Mesenteric fat pad (tissue), 1 donor: ENCODE data around the gene MAP6. TPM values are rescaled to one million over a fixed set of nuclear protein-coding genes. Genes with fewer than 3 reads are reported as not detected.
"Not testable (repeated sequence)": the region's sequence is repeated elsewhere in the genome, so short reads cannot be mapped to it uniquely, and the experiment has no call there.

Source experiments
- DNase-seq: peaks from one replicate; pipeline ENCODE4 v3.0.0-alpha.2; 2020; ENCODE audit warnings: low spot score
- total RNA-seq: library from RNA; stranded (reverse); fragmentation: NEBNext Ultra II Directional; extraction: Animal tissue kit (Norgen Biotek cat#: 25700); gene quantifications from one replicate; pipeline ENCODE4 v1.2.1, GENCODE V29; 2021
- donor health status: DM: yes; HTN: yes; CAD: no.

Gene MAP6
- total RNA-seq, 1 donor from 2014 or later = 4.8 TPM

DNA sequence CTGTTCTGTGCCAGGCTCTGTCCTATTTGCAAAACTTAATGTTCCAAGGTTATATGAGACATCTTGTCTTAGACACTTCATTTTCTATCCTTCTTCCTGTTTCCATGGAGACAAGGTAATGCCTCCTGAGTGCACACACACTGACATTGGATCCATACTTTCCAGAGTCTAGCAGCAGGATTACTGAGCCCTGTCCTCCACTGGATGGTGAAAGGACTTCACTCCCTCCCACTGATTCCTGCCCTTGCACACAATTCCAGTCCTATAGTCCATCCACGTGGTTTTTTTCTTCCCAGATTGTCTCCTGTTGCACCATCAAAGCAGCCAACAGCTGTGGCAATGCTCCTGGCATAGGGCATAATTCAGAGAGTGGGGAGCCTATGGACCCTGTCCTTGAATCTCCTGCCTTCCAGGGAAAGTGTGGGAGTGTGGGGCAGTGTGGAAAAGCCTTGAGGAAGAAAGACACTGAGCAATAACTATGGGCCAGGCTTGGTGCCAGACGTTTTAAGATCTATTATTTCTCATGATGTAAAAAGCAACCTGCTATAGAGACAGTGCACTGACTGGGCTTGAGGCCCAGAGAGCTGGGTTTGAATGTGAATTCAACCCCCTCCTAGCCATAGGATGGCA lies 75.4 kb downstream of the MAP6 start:
- DNase-seq = no peak

- no peak for DNase-seq
Measured at GRCh38 chr11:75592715-75593114, 76.1 kb downstream of the MAP6 start.

GRCh38 chr11:75591966-75592365 lies 76.9 kb downstream of the MAP6 start:
- DNase-seq = no peak

GRCh38 chr11:75591371-75591770 lies 77.5 kb downstream of the MAP6 start:
- no peak for DNase-seq

DNA sequence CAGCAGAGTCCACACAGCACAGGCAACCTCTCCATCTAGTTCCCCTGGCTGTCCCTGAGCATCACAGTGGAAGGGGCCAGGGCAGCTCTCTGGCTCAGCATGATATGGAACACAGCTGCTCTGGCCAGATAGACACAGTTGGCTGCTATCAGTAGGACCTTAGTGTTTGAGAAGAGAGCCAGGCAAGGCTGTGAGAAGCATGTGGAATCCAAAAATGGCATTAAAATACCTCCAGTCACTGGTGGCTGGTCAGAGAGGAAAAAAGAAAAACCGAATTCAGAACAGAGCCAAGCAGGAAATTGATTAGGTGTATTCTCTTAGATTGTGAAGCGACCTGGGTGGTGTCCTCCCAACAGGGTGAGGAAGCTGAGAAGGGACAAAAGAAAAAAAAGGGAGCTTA lies 78.9 kb downstream of the MAP6 start:
- DNase-seq = no peak

DNA sequence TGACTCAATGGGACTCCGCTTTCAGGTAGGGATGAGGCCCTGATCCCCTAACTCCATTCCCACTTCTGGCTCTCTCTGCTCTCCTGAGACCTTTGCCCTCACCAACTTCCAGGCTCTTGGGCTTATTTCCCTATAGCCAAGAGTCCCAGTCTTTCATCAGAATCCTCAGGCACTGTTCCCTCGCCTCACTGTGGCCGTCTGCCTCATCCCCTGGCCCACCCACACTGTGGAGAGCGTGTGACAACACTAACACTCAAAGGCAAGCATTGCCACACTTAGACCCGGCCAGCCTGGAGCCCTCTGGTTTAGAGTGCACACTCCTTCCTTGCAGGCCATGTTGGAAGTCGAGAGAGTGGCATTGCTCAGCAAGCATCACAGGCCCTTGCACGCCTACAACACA lies 79.8 kb downstream of the MAP6 start:
- no peak for DNase-seq

DNA sequence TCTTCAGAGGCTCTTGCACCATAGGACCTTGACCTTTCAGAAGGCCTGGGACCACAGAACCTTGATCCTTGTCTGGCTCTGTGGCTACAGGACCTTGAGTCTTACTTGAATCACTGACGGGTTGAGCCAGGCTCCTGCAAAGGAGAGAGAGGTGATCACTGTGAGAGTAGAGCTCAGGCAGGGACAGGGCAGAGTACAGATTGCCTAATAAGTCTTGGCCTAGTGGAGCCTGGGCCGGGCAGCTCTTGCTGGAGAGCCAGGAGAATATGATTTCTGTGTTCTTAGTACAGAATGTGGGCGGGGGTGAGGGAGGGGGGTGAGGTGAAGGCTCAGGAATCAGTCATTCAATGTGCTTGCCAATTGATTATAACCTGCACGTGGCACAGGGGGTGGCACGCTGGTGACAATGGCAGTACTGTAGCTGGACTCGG lies 80.8 kb downstream of the MAP6 start:
- DNase-seq = no peak

- DNase-seq = no peak
Measured at GRCh38 chr11:75586395-75586794, 82.4 kb downstream of the MAP6 start.

DNA sequence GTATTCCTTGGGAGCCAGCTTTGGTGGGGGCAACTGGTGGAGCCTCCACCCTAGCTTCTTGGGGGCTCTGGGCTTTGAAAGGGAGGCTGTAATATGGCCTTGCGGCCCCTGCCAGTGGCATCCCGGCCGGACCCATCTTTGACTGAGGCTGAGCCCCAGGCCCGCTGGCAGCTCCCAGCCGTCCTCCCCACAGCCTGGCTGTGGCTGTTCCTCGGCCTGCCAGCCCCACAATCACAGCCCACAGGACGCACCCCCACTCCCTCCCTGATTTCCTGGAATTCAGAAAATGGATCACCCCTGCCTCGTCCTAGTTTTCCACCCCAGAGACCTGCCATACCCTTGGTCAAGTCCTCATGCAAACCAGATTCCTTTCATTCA lies 83.6 kb downstream of the MAP6 start:
- no peak for DNase-seq

DNA sequence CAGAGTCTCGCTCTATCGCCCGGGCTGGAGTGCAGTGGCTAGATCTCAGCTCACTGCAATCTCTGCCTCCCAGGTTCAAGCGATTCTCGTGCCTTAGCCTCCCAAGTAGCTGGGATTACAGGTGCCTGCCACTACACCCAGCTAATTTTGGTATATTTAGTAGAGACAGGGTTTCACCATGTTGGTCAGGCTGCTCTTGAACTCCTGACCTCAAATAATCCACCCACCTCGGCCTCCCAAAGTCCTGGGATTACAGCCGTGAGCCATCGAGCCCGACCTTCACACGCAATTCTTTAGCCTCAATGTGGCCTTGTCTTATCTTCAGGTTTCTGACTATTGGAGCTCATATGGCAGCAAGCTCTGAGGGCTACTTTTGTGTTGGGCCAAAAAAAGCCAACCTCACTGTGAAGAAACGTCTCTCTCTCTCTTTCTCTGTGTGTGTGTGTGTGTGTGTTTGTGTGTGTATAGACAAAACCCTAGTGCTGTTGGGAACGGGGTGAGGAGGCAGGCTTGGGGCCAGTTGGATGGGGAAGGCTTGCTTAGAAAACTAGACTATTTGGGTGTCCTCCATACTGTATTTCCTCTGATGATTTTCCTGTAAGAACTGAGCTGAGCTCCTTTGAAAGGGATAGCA lies 84.1 kb downstream of the MAP6 start:
- DNase-seq = not testable (repeated sequence)

- no peak for DNase-seq
Measured at GRCh38 chr11:75583718-75584658, 84.8 kb downstream of the MAP6 start.

- no peak for DNase-seq
Measured at GRCh38 chr11:75582895-75583717, 85.7 kb downstream of the MAP6 start.

DNA sequence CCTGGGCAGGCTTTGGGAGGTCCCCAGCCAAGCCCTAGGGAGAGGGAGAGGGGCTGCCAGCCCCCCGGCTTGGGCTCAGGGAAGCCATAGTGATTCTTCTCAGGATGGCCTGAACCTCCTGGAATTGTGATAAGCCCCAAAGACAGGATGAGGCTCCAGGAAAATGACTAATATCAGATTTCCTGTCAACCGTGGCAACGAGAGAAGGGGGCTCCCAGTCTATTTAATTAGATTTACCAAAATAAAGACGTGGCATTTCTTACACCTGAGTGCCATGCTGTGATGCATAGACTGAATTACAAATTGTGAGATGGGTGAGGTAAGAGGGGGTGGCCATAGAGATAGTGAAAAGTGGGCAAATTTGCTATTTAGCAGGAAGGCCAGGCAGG lies 86.3 kb downstream of the MAP6 start:
- no peak for DNase-seq

DNA sequence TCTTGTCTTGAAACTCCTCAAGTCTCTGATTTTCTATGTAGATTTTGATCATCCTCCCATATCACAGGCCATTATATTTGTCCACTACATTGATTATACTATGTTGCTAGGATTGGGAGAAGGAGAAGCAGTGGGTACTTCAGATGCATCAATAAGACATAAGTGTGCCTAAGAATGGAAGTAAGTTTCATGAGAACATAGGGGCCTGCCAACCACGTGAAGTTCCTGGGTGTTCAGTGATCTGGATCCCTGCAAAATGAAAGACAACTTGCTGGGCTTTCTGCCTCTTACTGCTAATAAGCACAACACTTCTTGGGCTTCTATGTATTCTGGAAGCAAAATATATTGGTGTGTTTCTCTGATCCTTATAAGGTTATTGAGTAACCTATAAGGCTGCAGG lies 89.0 kb downstream of the MAP6 start:
- DNase-seq = no peak

GRCh38 chr11:75578977-75579376 lies 89.9 kb downstream of the MAP6 start:
- no peak for DNase-seq

- DNase-seq = no peak
Measured at GRCh38 chr11:75577207-75577606, 91.6 kb downstream of the MAP6 start.

DNA sequence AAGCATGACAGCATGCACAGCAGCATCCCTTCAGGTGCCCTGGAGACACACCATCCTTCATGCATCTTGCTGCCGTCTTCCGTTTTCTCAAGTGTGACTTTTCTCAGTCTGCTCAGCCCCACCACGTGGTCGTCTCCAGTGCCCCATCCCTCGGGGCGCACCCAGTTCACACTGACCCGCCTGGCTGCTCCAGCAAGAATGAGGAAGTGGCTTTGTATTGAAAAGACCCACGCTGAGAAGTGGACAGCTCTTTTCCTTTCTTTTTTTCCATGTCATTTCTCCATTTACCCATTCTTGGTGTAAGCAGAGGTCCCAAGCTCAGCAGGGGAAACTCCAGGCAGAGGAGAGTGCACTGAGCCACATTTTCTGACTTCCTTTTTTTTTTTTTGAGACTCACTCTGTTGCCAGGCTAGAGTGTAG lies 92.3 kb downstream of the MAP6 start:
- DNase-seq = no peak

GRCh38 chr11:75576017-75576416 lies 92.8 kb downstream of the MAP6 start:
- no peak for DNase-seq

DNA sequence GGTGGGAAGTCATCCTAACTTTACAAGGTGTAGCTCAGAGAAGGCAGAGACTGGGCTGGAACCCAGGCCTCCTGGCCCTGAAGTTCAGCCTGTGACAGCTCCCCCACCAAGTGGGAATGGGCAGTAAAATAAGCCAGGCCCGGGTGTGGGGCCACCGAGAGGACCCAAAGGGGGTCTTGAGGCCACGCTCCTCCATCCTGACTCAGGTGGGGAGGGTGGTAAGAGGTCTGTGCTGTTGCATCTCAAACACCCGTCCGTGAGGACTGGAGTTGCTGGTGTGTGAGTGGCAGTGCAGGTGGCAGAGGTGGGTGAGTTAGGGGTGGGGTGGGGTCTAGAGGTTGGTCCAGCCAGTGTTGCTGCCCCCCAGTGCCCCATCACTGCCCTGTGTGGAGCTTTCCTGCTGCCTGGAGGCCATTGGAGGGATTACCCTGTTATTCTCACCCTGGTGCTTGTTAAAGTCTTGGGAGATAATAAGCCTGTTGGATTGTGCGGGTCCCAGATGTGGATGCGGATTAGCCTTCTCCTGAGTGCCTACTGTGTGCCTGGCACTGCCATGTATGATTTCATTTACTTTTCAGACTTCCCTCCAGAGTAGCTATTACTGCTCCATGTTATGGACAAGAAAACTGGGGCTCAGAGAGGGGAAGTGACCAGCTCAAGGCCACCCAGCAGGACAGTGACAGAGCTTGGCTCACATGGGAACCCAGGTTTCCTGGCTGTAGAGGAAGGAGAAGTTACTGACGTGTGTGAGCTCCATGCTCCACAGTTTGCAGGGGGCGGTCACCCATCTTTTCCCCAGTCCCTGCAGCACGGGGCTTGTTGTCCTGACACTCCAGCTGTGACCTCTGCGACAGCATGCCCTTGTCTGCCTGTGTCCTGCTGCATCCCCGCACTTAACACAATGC lies 93.9 kb downstream of the MAP6 start:
- DNase-seq = no peak

GRCh38 chr11:75572744-75573143 lies 96.1 kb downstream of the MAP6 start:
- no peak for DNase-seq
